ENCODE measurements around the gene MXD3. TPM values are rescaled to one million over a fixed set of nuclear protein-coding genes. Genes with fewer than 3 reads are reported as not detected.

The MXD3 gene
- total RNA-seq, 1 experiment from 2014 or later = 12.6 TPM

DNA sequence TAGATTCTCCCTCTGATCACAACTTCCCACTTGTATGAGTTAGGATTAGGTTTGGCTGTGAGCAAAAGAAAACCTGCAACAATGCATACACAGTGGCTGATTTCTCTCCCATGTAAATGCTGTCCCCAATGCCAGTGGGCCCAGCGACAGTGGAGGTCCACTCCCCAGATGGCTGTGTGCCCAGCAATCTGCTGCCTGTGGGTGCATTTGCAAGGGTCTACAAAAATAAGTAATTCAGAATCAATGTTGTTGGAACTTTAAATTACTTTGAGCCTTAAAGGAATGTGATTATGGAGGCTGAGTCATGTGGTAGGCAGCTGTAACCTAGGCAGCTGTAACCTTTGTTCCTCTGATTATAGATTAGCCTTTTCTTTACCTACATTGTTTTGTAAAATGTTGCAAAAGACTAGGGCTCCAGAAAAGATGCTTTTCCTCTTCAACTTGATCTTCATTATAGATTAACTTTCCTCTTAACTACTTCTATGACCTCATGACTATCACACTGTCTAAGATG lies 14.2 kb upstream of the MXD3 start:
- no peak for DNase-seq
- no peaks in the 10 kb centered on the region for H3K9me2 ChIP-seq (replicated peaks; ENCODE audit: insufficient read depth, low read length)
- no peak overlapping the region for H2AFZ ChIP-seq (ENCODE audit: low read length)
- no peaks in the 10 kb centered on the region for H4K20me1 ChIP-seq (ENCODE audit: insufficient read depth, low read depth, low read length)
- H3K36me3 ChIP-seq (ENCODE audit: insufficient read depth, low read length) = no peaks in the 10 kb centered on the region
- H3K4me2 ChIP-seq (ENCODE audit: low read depth, low read length, poor library complexity, severe bottlenecking) = no peak overlapping the region
- H3K4me1 ChIP-seq (ENCODE audit: low read length) = no peaks in the 10 kb centered on the region
- H3K27me3 ChIP-seq (ENCODE audit: low read length) = no peaks in the 10 kb centered on the region
- H3K9me3 ChIP-seq (ENCODE audit: low read length) = no peaks in the 10 kb centered on the region
- H3K9ac ChIP-seq (ENCODE audit: low read length) = no peak overlapping the region
- H3K4me3 ChIP-seq (ENCODE audit: low read length) = no peak overlapping the region
- no peaks in the 10 kb centered on the region for H3K79me2 ChIP-seq (ENCODE audit: low read length)
- no peak overlapping the region for H3K27ac ChIP-seq (ENCODE audit: low read length)

DNA sequence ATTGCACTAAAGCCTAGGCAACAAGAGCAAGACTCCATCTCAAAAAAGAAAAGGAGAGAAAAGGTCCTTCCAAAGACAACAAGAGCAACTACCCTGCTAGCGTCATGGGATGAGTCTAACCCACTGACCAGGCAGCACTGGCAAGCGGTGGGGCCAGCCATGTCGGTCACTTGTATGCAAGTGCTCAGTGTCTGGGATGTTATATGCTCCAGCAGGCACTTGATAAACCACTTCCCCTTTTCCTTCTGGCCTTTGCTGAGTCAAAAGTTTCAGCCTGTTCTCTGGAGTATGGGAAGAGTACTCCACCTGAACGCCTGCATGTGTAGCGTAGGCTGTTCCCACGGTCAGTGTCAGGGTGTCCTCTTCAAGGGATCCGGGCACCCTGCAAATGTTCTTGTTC lies 9.2 kb upstream of the MXD3 start:
- no peak overlapping the region for H3K4me2 ChIP-seq (ENCODE audit: low read depth, low read length, poor library complexity, severe bottlenecking)
- H3K9ac ChIP-seq (ENCODE audit: low read length) = no peak overlapping the region
- no peaks in the 10 kb centered on the region for H3K79me2 ChIP-seq (ENCODE audit: low read length)
- peak; percentile 59 for DNase-seq
- peaks cover 3% of the 10 kb centered on the region; the same call in 1 of the 2 replicates for H3K36me3 ChIP-seq (ENCODE audit: insufficient read depth, low read length)
- no peak overlapping the region for H3K4me3 ChIP-seq (ENCODE audit: low read length)
- H4K20me1 ChIP-seq (ENCODE audit: insufficient read depth, low read depth, low read length) = no peaks in the 10 kb centered on the region
- H3K4me1 ChIP-seq (ENCODE audit: low read length) = no peaks in the 10 kb centered on the region
- H3K27ac ChIP-seq (ENCODE audit: low read length) = no peak overlapping the region
- H3K27me3 ChIP-seq (ENCODE audit: low read length) = no peaks in the 10 kb centered on the region
- no peak overlapping the region for H2AFZ ChIP-seq (ENCODE audit: low read length)
- no peaks in the 10 kb centered on the region for H3K9me2 ChIP-seq (replicated peaks; ENCODE audit: insufficient read depth, low read length)
- no peaks in the 10 kb centered on the region; the same call in 1 of the 2 replicates for H3K9me3 ChIP-seq (ENCODE audit: low read length)

DNA sequence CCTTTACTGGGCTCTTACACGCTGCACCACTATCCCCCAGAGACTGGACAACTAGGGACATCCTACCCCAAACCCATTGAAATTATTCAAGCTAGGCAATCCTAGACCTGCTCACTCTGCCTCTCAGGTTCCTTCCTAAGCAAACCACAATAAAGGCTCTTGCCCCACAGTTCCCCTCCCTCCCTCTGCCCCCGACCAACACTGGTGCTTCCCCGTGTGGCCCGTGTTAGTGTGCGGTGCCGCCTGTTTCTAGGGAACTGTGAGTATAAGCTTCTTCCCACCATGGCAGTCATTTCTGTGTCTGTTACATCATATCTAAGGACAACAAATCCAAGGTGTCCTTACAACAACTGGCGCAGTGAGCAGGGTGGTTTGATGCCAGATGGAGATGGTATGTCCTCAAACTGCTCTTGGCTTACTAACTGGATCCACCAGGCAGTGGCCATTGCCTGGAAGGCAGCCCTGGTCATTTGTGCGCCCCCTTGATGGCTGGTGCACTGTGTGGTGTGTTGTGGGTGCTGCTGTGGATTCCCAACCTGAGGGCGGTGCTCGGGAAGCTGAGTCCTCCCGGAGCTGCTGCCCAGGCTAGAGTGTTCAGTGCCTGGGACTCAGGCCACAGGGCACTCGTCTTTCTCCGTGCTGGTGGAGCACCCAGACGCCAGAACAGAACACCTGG lies 8.4 kb upstream of the MXD3 start:
- Histone ChIP-seq H3K9me2 (replicated peaks; ENCODE audit: insufficient read depth, low read length) (no peaks in the 10 kb centered on the region), H3K79me2 (ENCODE audit: low read length) (no peaks in the 10 kb centered on the region), H3K36me3 (ENCODE audit: insufficient read depth, low read length) (peaks cover 3% of the 10 kb centered on the region; the same call in 1 of the 2 replicates), H3K27ac (ENCODE audit: low read length) (no peak overlapping the region), H3K4me3 (ENCODE audit: low read length) (no peak overlapping the region), H3K27me3 (ENCODE audit: low read length) (no peaks in the 10 kb centered on the region), H4K20me1 (ENCODE audit: insufficient read depth, low read depth, low read length) (no peaks in the 10 kb centered on the region), H3K4me2 (ENCODE audit: low read depth, low read length, poor library complexity, severe bottlenecking) (no peak overlapping the region), H2AFZ (ENCODE audit: low read length) (no peak overlapping the region), H3K4me1 (ENCODE audit: low read length) (no peaks in the 10 kb centered on the region), H3K9ac (ENCODE audit: low read length) (no peak overlapping the region), H3K9me3 (ENCODE audit: low read length) (no peaks in the 10 kb centered on the region; the same call in 1 of the 2 replicates)
- no peak for DNase-seq

DNA sequence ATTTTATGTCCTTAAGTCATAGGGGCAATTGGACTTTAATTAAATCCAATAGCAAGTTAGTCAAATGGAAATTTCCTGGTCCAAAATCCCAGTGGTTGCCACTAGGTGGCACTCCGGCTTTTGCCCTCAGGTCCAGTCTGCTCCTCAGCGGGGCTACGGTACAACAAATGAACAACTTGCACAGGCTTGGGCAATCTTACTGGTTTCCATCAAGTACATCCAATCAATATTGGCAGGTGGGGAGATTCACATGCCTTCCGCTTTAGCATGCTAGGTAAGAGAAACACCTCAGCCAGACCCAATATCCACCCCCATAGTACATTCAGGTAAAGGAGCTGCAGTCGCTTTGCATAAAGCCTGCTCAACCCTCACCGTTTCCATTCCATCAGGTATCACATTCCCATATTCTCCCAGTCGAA lies 6.3 kb upstream of the MXD3 start:
- no peaks in the 10 kb centered on the region for H3K9me2 ChIP-seq (replicated peaks; ENCODE audit: insufficient read depth, low read length)
- H3K36me3 ChIP-seq (ENCODE audit: insufficient read depth, low read length) = peaks cover 3% of the 10 kb centered on the region; the same call in 1 of the 2 replicates
- H3K79me2 ChIP-seq (ENCODE audit: low read length) = no peaks in the 10 kb centered on the region
- H3K27me3 ChIP-seq (ENCODE audit: low read length) = no peaks in the 10 kb centered on the region
- H2AFZ ChIP-seq (ENCODE audit: low read length) = no peak overlapping the region
- no peak overlapping the region for H3K4me3 ChIP-seq (ENCODE audit: low read length)
- no peak overlapping the region for H3K9ac ChIP-seq (ENCODE audit: low read length)
- H3K27ac ChIP-seq (ENCODE audit: low read length) = no peak overlapping the region
- H3K9me3 ChIP-seq (ENCODE audit: low read length) = no peaks in the 10 kb centered on the region; the same call in 1 of the 2 replicates
- no peaks in the 10 kb centered on the region for H4K20me1 ChIP-seq (ENCODE audit: insufficient read depth, low read depth, low read length)
- peak; percentile 93 for DNase-seq
- H3K4me1 ChIP-seq (ENCODE audit: low read length) = peaks cover 2% of the 10 kb centered on the region
- H3K4me2 ChIP-seq (ENCODE audit: low read depth, low read length, poor library complexity, severe bottlenecking) = no peak overlapping the region

DNA sequence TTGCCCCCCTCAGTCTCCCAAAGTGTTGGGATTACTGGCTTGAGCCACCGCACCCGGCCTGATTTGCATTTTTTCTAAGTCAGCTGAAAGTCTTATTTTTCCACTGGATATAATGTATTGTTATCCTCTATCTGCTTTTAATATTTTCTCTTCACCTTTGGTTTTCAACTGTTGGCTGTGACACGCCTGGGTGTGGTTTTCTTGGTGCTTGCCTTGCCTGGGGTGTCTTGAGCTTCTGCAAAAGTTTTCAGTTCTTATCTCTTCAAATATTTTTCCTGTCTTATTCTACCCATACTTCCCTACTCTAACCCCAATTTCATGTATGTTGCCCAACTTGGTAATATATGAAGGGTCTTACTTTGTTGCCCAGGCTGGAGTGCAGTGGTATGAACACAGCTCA lies 4.3 kb upstream of the MXD3 start:
- Histone ChIP-seq H3K9me3 (ENCODE audit: low read length) (no peaks in the 10 kb centered on the region; the same call in 1 of the 2 replicates), H3K36me3 (ENCODE audit: insufficient read depth, low read length) (peaks cover 3% of the 10 kb centered on the region; the same call in 1 of the 2 replicates), H3K9me2 (replicated peaks; ENCODE audit: insufficient read depth, low read length) (no peaks in the 10 kb centered on the region), H3K27me3 (ENCODE audit: low read length) (no peaks in the 10 kb centered on the region), H3K27ac (ENCODE audit: low read length) (no peak overlapping the region), H3K79me2 (ENCODE audit: low read length) (no peaks in the 10 kb centered on the region), H3K4me2 (ENCODE audit: low read depth, low read length, poor library complexity, severe bottlenecking) (no peak overlapping the region), H2AFZ (ENCODE audit: low read length) (no peak overlapping the region), H3K4me1 (ENCODE audit: low read length) (peaks cover 18% of the 10 kb centered on the region), H3K9ac (ENCODE audit: low read length) (no peak overlapping the region), H4K20me1 (ENCODE audit: insufficient read depth, low read depth, low read length) (no peaks in the 10 kb centered on the region), H3K4me3 (ENCODE audit: low read length) (no peak overlapping the region)
- no peak for DNase-seq

DNA sequence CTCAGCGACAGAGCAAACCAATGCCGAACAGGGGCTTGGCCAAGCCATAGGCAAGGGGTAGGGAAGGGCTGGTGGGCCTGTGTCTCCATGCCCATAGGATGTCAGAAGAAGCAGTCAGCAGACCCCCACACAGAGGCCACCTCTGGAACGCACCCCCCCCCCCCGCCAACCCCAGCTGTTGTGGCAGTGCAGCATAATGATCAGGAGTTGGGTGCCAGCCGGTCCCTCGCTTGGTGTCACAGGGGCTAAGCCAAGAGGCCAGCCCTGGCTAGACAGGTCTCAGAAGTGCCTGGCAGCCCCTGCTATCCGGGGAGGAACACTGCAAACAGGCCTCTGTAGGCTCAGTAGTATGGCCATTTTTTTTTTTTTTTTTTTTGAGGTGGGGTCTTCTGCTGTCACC lies 3.7 kb upstream of the MXD3 start:
- Histone ChIP-seq H2AFZ (ENCODE audit: low read length) (no peak overlapping the region), H3K4me3 (ENCODE audit: low read length) (no peak overlapping the region), H3K79me2 (ENCODE audit: low read length) (no peaks in the 10 kb centered on the region), H3K9ac (ENCODE audit: low read length) (no peak overlapping the region), H3K27me3 (ENCODE audit: low read length) (no peaks in the 10 kb centered on the region), H4K20me1 (ENCODE audit: insufficient read depth, low read depth, low read length) (peaks cover 3% of the 10 kb centered on the region; the same call in 1 of the 2 replicates), H3K9me2 (replicated peaks; ENCODE audit: insufficient read depth, low read length) (no peaks in the 10 kb centered on the region), H3K27ac (ENCODE audit: low read length) (no peak overlapping the region), H3K4me2 (ENCODE audit: low read depth, low read length, poor library complexity, severe bottlenecking) (no peak overlapping the region), H3K4me1 (ENCODE audit: low read length) (peaks cover 24% of the 10 kb centered on the region), H3K9me3 (ENCODE audit: low read length) (no peaks in the 10 kb centered on the region; the same call in 1 of the 2 replicates), H3K36me3 (ENCODE audit: insufficient read depth, low read length) (peaks cover 3% of the 10 kb centered on the region; the same call in 1 of the 2 replicates)
- no peak for DNase-seq

DNA sequence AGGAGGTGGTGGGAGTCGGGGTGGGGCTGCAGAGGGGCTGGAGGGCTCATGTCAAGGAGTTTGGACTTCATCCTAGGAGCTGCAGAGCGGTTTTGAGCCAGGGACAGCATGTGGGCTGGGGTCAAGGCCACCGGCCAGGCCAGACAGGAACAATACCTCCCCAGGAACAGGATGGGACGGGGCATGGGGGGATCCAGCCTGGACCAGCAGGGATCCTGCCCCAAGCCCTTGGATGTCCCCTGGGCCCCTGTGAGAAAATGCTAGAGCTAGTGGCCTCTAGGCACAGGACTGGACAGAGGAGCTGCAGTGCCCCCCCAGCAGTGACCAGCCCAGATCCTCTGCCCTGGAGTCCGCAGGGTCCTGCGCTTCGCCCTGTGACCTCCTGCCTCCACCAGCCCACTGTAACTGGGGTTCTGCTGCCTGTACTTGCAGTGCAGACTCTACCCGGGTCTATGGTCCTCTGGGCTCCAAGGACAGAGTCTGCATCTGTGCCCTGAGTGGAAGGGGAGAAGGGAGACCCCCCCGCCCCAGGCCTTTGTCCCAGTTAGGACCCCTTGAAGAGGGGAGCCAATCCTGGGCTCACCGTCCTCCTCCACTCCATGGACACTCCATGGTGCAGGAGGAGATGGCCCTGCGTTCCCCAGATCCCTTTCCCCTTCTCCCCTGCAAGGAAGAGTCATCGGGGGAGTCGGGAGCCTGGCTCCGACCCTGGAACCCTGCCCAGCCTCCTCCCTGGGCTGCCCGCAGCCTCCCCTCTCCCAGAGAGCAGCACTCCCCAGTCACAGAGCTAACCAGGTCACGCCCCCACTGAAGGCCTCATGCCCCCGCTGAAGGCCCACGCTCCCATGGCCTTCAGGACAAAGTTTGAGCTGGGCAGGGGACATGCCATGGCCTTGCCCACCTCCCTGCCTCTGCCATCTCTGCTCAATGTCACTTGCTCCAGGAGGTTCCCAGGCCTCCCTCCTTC lies 3.0 kb upstream of the MXD3 start:
- Histone ChIP-seq H3K9me2 (replicated peaks; ENCODE audit: insufficient read depth, low read length) (no peaks in the 10 kb centered on the region), H3K4me3 (ENCODE audit: low read length) (no peak overlapping the region), H3K4me1 (ENCODE audit: low read length) (peaks cover 32% of the 10 kb centered on the region), H3K79me2 (ENCODE audit: low read length) (no peaks in the 10 kb centered on the region), H3K4me2 (ENCODE audit: low read depth, low read length, poor library complexity, severe bottlenecking) (no peak overlapping the region), H3K9ac (ENCODE audit: low read length) (no peak overlapping the region), H4K20me1 (ENCODE audit: insufficient read depth, low read depth, low read length) (peaks cover 10% of the 10 kb centered on the region), H2AFZ (ENCODE audit: low read length) (no peak overlapping the region), H3K9me3 (ENCODE audit: low read length) (no peaks in the 10 kb centered on the region; the same call in 1 of the 2 replicates), H3K27ac (ENCODE audit: low read length) (no peak overlapping the region), H3K27me3 (ENCODE audit: low read length) (no peaks in the 10 kb centered on the region), H3K36me3 (ENCODE audit: insufficient read depth, low read length) (no peaks in the 10 kb centered on the region; the same call in 1 of the 2 replicates)
- DNase-seq = no peak

All from Karpas-422 (cell line).